ENCODE data around the gene DGKG. TPM values are rescaled to one million over a fixed set of nuclear protein-coding genes. Genes with fewer than 3 reads are reported as not detected.

The DGKG gene
- total RNA-seq, 1 donor from 2014 or later, result 0.54 TPM

DNA sequence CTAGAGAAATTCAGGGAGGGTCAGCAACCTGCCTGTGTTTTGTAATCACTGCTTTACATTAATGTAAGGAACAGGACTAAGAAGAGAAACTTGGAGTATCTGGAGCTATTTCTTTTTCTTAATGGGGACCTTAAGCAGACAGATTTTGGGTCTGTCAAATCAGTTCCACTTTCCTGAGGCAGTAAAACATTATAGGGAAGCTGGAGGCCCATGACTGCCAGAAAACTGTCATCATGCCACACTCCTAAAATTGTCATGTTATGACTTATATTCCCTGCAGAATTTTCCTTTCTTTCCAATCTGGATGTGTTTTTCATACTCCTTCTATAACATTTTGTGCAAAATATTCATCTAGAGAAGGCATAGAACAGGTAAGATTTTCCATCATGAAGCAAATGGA is 28.8 kb downstream of the DGKG start:
- no peak for DNase-seq (ENCODE audit: low spot score)
- H3K4me1 Mint-ChIP-seq (ENCODE audit: unreplicated experiment), result no peaks in the 10 kb centered on the region
- H3K9me3 Mint-ChIP-seq (ENCODE audit: unreplicated experiment), result no peaks in the 10 kb centered on the region
- no peaks in the 10 kb centered on the region for H3K36me3 Mint-ChIP-seq (ENCODE audit: low read depth, unreplicated experiment)
- H3K4me3 Mint-ChIP-seq (ENCODE audit: unreplicated experiment), result no peak overlapping the region
- TF ChIP-seq, protein P1, sequence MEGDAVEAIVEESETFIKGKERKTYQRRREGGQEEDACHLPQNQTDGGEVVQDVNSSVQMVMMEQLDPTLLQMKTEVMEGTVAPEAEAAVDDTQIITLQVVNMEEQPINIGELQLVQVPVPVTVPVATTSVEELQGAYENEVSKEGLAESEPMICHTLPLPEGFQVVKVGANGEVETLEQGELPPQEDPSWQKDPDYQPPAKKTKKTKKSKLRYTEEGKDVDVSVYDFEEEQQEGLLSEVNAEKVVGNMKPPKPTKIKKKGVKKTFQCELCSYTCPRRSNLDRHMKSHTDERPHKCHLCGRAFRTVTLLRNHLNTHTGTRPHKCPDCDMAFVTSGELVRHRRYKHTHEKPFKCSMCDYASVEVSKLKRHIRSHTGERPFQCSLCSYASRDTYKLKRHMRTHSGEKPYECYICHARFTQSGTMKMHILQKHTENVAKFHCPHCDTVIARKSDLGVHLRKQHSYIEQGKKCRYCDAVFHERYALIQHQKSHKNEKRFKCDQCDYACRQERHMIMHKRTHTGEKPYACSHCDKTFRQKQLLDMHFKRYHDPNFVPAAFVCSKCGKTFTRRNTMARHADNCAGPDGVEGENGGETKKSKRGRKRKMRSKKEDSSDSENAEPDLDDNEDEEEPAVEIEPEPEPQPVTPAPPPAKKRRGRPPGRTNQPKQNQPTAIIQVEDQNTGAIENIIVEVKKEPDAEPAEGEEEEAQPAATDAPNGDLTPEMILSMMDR (IDR thresholded peaks at IDR 0.05; ENCODE audit: unreplicated experiment), result no peak
- no peak overlapping the region for H3K27ac Mint-ChIP-seq (ENCODE audit: unreplicated experiment)
- no peaks in the 10 kb centered on the region for H3K27me3 Mint-ChIP-seq (ENCODE audit: unreplicated experiment)

DNA sequence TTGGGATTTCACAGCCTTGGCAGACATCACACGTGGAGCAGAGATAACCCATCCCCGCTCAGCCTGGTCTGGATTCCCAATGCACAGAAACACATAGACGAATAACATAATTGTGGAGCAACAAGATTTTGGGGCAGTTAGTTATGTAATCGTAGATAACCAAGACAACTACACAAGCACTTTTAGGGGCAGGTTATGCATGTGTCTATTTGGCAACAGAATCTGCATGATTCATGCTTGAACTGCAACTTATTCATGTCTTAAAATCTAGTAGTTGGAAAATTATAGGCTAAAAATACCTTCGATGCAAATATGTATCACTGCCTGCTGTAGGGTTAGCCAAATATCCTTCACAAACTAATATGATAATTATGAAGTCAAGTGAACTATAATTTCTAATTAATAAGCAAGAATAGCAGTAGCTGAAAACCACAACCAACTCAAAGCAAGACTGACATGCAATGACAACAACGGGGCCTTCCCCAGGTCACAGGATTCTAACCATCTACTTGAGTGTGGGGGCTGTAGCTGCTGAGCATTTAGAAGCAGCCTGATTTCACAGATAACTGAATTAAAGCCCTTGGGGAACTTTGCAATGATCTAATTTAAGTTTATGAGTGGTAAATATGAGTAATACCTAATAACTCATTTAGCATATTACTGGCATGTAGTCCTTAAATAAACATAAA is 31.1 kb downstream of the DGKG start:
- no peaks in the 10 kb centered on the region for H3K9me3 Mint-ChIP-seq (ENCODE audit: unreplicated experiment)
- TF ChIP-seq, protein P1 (IDR thresholded peaks at IDR 0.05; ENCODE audit: unreplicated experiment), result no peak

DNA sequence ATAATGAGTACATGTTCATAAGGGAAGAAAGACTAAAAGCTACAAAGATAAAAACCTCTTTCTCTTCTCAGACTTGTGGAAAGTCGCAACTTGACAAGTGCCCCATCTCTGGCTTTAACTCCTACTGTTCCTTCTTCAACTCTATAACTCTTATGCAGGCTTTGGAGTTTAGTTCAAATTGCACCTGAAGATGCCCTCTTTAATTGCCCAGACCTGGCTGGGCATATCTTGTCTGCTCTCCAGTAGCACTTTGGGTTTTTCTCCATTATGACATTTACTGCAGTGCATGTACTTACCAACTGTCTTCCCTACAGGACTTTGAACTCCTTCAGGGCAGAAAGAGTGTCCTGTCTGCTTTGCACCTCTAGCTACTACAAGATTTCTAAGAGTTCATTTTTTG is 32.4 kb downstream of the DGKG start:
- DNase-seq (ENCODE audit: low spot score), result no peak
- no peaks in the 10 kb centered on the region for H3K4me1 Mint-ChIP-seq (ENCODE audit: unreplicated experiment)

More for the DNA sequence above, 31.1 kb downstream of the DGKG start:
- Mint-ChIP-seq H3K36me3 (ENCODE audit: low read depth, unreplicated experiment) (no peaks in the 10 kb centered on the region), H3K27me3 (ENCODE audit: unreplicated experiment) (no peaks in the 10 kb centered on the region), H3K4me1 (ENCODE audit: unreplicated experiment) (no peaks in the 10 kb centered on the region), H3K27ac (ENCODE audit: unreplicated experiment) (no peak overlapping the region), H3K4me3 (ENCODE audit: unreplicated experiment) (no peak overlapping the region)
- no peak for DNase-seq (ENCODE audit: low spot score)

GRCh38 chr3:186327912-186328487 is 34.0 kb downstream of the DGKG start:
- DNase-seq (ENCODE audit: low spot score), result no peak
- Mint-ChIP-seq H3K27ac (ENCODE audit: unreplicated experiment) (no peak overlapping the region), H3K36me3 (ENCODE audit: low read depth, unreplicated experiment) (no peaks in the 10 kb centered on the region), H3K9me3 (ENCODE audit: unreplicated experiment) (no peaks in the 10 kb centered on the region), H3K4me1 (ENCODE audit: unreplicated experiment) (no peaks in the 10 kb centered on the region), H3K4me3 (ENCODE audit: unreplicated experiment) (no peak overlapping the region), H3K27me3 (ENCODE audit: unreplicated experiment) (no peaks in the 10 kb centered on the region)
- TF ChIP-seq, protein P1 (IDR thresholded peaks at IDR 0.05; ENCODE audit: unreplicated experiment), result no peak

More for the DNA sequence above, 32.4 kb downstream of the DGKG start:
- Mint-ChIP-seq H3K4me3 (ENCODE audit: unreplicated experiment) (no peak overlapping the region), H3K9me3 (ENCODE audit: unreplicated experiment) (no peaks in the 10 kb centered on the region), H3K27ac (ENCODE audit: unreplicated experiment) (no peak overlapping the region), H3K36me3 (ENCODE audit: low read depth, unreplicated experiment) (no peaks in the 10 kb centered on the region), H3K27me3 (ENCODE audit: unreplicated experiment) (no peaks in the 10 kb centered on the region)
- TF ChIP-seq, protein P1 (IDR thresholded peaks at IDR 0.05; ENCODE audit: unreplicated experiment), result no peak

DNA sequence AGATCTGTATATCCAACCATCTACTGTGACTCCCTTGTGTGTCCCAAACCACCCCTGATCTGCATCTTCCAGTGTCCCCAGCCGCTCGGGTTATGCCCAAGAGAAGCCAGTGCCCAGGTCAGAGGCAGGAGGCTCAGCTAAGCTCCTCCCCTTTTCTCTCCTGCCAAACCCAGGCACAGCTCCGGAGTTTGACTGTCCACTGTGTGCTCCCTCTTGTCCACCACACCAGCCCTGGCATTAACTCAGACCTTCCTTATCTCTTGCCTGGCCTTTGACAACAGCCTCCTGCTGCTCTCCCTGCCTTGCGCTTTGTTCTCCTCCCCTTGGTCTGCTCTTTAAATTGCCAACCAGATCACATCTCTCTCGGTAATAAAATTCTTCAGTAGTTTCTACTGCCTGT is 39.3 kb downstream of the DGKG start:
- TF ChIP-seq, protein P1 (IDR thresholded peaks at IDR 0.05; ENCODE audit: unreplicated experiment), result no peak
- no peaks in the 10 kb centered on the region for H3K9me3 Mint-ChIP-seq (ENCODE audit: unreplicated experiment)
- no peaks in the 10 kb centered on the region for H3K36me3 Mint-ChIP-seq (ENCODE audit: low read depth, unreplicated experiment)
- H3K4me1 Mint-ChIP-seq (ENCODE audit: unreplicated experiment), result no peaks in the 10 kb centered on the region
- H3K4me3 Mint-ChIP-seq (ENCODE audit: unreplicated experiment), result no peak overlapping the region
- H3K27ac Mint-ChIP-seq (ENCODE audit: unreplicated experiment), result no peak overlapping the region
- DNase-seq (ENCODE audit: low spot score), result no peak
- peaks cover 4% of the 10 kb centered on the region for H3K27me3 Mint-ChIP-seq (ENCODE audit: unreplicated experiment)

Measured in endothelial cell (in vitro differentiated cells).